GM23248 (cell line): ENCODE data around the gene RPS16. TPM values are rescaled to one million over a fixed set of nuclear protein-coding genes. Genes with fewer than 3 reads are reported as not detected.

Source experiments
- DNase-seq: peaks from one replicate; pipeline ENCODE4 v3.0.0-alpha.2; 2015
- H2AFZ ChIP-seq: fragments of 200-600 bp; sonication (generic); 2 replicates; pipeline ENCODE4 v1.6.1; 2016; ENCODE audit warnings: antibody characterized with exemption
- H3F3A ChIP-seq: fragments of 200-600 bp; sonication (generic); 2 replicates; pipeline ENCODE4 v1.6.1; 2016; ENCODE audit warnings: mild to moderate bottlenecking, antibody characterized with exemption, mixed run types; ENCODE audit not compliant: insufficient read depth
- H3K27ac ChIP-seq: fragments of 200-600 bp; sonication (generic); 2 replicates; pipeline ENCODE4 v1.5.1; 2016; ENCODE audit warnings: mild to moderate bottlenecking
- H3K27me3 ChIP-seq: fragments of 200-600 bp; sonication (generic); replicated peaks from 2 replicates; pipeline ENCODE4 v1.6.1; 2016; ENCODE audit warnings: mild to moderate bottlenecking; ENCODE audit not compliant: insufficient read depth
- H3K36me3 ChIP-seq: fragments of 200-600 bp; sonication (generic); 2 replicates; pipeline ENCODE4 v1.6.1; 2016; ENCODE audit warnings: low read depth, mild to moderate bottlenecking
- H3K4me1 ChIP-seq: fragments of 200-600 bp; sonication (generic); 2 replicates; pipeline ENCODE4 v1.6.1; 2016; ENCODE audit warnings: mild to moderate bottlenecking; ENCODE audit not compliant: insufficient read depth
- H3K4me2 ChIP-seq: fragments of 200-600 bp; sonication (generic); one replicate; pipeline ENCODE4 v1.6.1; 2016; ENCODE audit warnings: mild to moderate bottlenecking; ENCODE audit not compliant: unreplicated experiment
- H3K4me3 ChIP-seq: fragments of 200-600 bp; sonication (generic); 2 replicates; pipeline ENCODE4 v1.5.1; 2016; ENCODE audit warnings: mild to moderate bottlenecking
- H3K79me2 ChIP-seq: fragments of 200-600 bp; sonication (generic); 2 replicates; pipeline ENCODE4 v1.6.1; 2016; ENCODE audit warnings: mild to moderate bottlenecking; ENCODE audit not compliant: insufficient read depth
- H3K9ac ChIP-seq: fragments of 200-600 bp; sonication (generic); 2 replicates; pipeline ENCODE4 v1.6.1; 2016; ENCODE audit warnings: mild to moderate bottlenecking
- H3K9me2 ChIP-seq: fragments of 200-600 bp; sonication (generic); 2 replicates; pipeline ENCODE4 v1.6.1; 2016; ENCODE audit warnings: mixed run types, mild to moderate bottlenecking, moderate library complexity; ENCODE audit not compliant: insufficient read depth
- H3K9me3 ChIP-seq: fragments of 200-600 bp; sonication (generic); one replicate; pipeline ENCODE4 v1.6.1; 2017; ENCODE audit warnings: low read depth
- H4K20me1 ChIP-seq: fragments of 200-600 bp; sonication (generic); 2 replicates; pipeline ENCODE4 v1.6.0; 2016; ENCODE audit not compliant: insufficient read depth
- EZH2 ChIP-seq: fragments of 200-600 bp; sonication (generic); IDR thresholded peaks from 2 replicates; pipeline ENCODE4 v1.6.1; 2018; ENCODE audit warnings: antibody characterized with exemption, mild to moderate bottlenecking; ENCODE audit not compliant: insufficient read depth, poor library complexity, severe bottlenecking
- EZH2phosphoT487 ChIP-seq: fragments of 200-600 bp; sonication (generic); IDR thresholded peaks from 2 replicates; pipeline ENCODE4 v1.6.1; 2018; ENCODE audit warnings: antibody characterized with exemption, moderate library complexity, mild to moderate bottlenecking, low read depth; ENCODE audit not compliant: insufficient read depth
- WGBS, 2 experiments: methylation state at CpG; one replicate each; pipeline ENCODE4 v1.1.6; 2015 to 2017; ENCODE audit warnings: low lambda C conversion rate in 2 of 2, low coverage in 1 of 2; ENCODE audit errors: missing lambda C conversion rate in 2 of 2; 5-methylcytosine and 5-hydroxymethylcytosine counted together
- in situ Hi-C: fragments of 300-500 bp; cut with MboI; formaldehyde crosslinking; loops from 2 replicates; pipeline ENCODE4 v1.15.0; 2020
- polyA plus RNA-seq: library from polyadenylated mRNA; unstranded; fragments of >200 nt; fragmentation: Nextera tagmentation; extraction: Ambion mirVana; gene quantifications from 2 replicates; pipeline ENCODE4 v1.2.1, GENCODE V29; 2016
- total RNA-seq: library from RNA; depleted of rRNA; stranded (reverse); fragments of >200 nt; shearing (Covaris generic); gene quantifications from 2 replicates; pipeline ENCODE4 v1.2.3, GENCODE V29; 2014

The RPS16 gene
- total and polyA plus RNA-seq, 2 experiments from 2014 or later: 136 to 542 TPM

DNA sequence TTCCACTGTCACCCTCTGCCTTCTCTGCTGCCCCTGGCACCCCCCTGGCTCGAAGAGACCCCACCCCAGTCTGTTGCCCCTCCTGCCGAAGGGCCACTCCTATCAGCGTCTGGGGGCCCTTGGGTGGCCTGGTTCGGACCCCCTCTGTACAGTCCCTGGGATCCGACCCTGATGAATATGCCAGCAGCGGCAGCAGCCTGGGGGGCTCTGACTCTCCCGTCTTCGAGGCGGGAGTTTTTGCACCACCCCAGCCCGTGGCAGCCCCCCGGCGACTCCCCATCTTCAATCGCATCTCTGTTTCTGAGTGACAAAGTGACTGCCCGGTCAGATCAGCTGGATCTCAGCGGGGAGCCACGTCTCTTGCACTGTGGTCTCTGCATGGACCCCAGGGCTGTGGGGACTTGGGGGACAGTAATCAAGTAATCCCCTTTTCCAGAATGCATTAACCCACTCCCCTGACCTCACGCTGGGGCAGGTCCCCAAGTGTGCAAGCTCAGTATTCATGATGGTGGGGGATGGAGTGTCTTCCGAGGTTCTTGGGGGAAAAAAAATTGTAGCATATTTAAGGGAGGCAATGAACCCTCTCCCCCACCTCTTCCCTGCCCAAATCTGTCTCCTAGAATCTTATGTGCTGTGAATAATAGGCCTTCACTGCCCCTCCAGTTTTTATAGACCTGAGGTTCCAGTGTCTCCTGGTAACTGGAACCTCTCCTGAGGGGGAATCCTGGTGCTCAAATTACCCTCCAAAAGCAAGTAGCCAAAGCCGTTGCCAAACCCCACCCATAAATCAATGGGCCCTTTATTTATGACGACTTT is 27.1 kb downstream of the RPS16 start:
- H3K4me1 ChIP-seq: peaks cover 28% of the 10 kb centered on the region
- H3K9ac ChIP-seq: peak overlapping the region; percentile 97
- DNase-seq: peak; percentile 68
- H3K9me3 ChIP-seq: no peaks in the 10 kb centered on the region
- H3K79me2 ChIP-seq: peaks cover 31% of the 10 kb centered on the region
- H4K20me1 ChIP-seq: no peaks in the 10 kb centered on the region
- H3K4me3 ChIP-seq: peak overlapping the region; percentile 87
- no peak for TF ChIP-seq EZH2phosphoT487
- TF ChIP-seq EZH2: no peak
- H3K27me3 ChIP-seq: no peaks in the 10 kb centered on the region
- no peak overlapping the region for H2AFZ ChIP-seq
- H3K4me2 ChIP-seq: peak overlapping the region; percentile 94
- peaks cover 11% of the 10 kb centered on the region; the same call in 1 of the 2 replicates for H3K36me3 ChIP-seq
- 1% methylated on average over 13 to 20 of the region's 20 CpGs for WGBS, 2 experiments
- H3F3A ChIP-seq: peaks cover 34% of the 10 kb centered on the region
- H3K27ac ChIP-seq: peak overlapping the region; percentile 96
- in situ Hi-C loops: no loop called here
- H3K9me2 ChIP-seq: no peaks in the 10 kb centered on the region

GRCh38 chr19:39407660-39408391 is 27.9 kb downstream of the RPS16 start:
- peak overlapping the region; percentile 97 for H3K9ac ChIP-seq
- H3K4me3 ChIP-seq: peak overlapping the region; percentile 87
- peaks cover 11% of the 10 kb centered on the region; the same call in 1 of the 2 replicates for H3K36me3 ChIP-seq
- H3K27me3 ChIP-seq: no peaks in the 10 kb centered on the region
- H3F3A ChIP-seq: peaks cover 34% of the 10 kb centered on the region
- in situ Hi-C loops: no loop called here
- TF ChIP-seq EZH2 (no peak), EZH2phosphoT487 (no peak)
- H3K4me2 ChIP-seq: peak overlapping the region; percentile 94
- H3K4me1 ChIP-seq: peaks cover 33% of the 10 kb centered on the region
- H3K27ac ChIP-seq: peak overlapping the region; percentile 96
- no peaks in the 10 kb centered on the region for H3K9me3 ChIP-seq
- H3K9me2 ChIP-seq: no peaks in the 10 kb centered on the region
- H3K79me2 ChIP-seq: peaks cover 24% of the 10 kb centered on the region
- 0 to 1% methylated on average over 33 to 35 of the region's 40 CpGs for WGBS, 2 experiments
- peak; percentile 64 for DNase-seq
- H2AFZ ChIP-seq: no peak overlapping the region
- no peaks in the 10 kb centered on the region for H4K20me1 ChIP-seq

GRCh38 chr19:39407410-39407659 is 28.4 kb downstream of the RPS16 start:
- no peaks in the 10 kb centered on the region for H3K9me2 ChIP-seq
- WGBS, 2 experiments: 0 to 1% methylated on average over 11 to 14 of the region's 14 CpGs
- H4K20me1 ChIP-seq: no peaks in the 10 kb centered on the region
- TF ChIP-seq EZH2 (no peak), EZH2phosphoT487 (no peak)
- no peaks in the 10 kb centered on the region for H3K9me3 ChIP-seq
- peaks cover 34% of the 10 kb centered on the region for H3F3A ChIP-seq
- peak overlapping the region; percentile 97 for H3K9ac ChIP-seq
- no peaks in the 10 kb centered on the region for H3K27me3 ChIP-seq
- peaks cover 11% of the 10 kb centered on the region; the same call in 1 of the 2 replicates for H3K36me3 ChIP-seq
- no peak for DNase-seq
- peaks cover 23% of the 10 kb centered on the region for H3K79me2 ChIP-seq
- no peak overlapping the region for H2AFZ ChIP-seq
- peak overlapping the region; percentile 87 for H3K4me3 ChIP-seq
- in situ Hi-C loops: no loop called here
- peak overlapping the region; percentile 96 for H3K27ac ChIP-seq
- peaks cover 36% of the 10 kb centered on the region for H3K4me1 ChIP-seq
- peak overlapping the region; percentile 94 for H3K4me2 ChIP-seq

GRCh38 chr19:39406656-39407409 is 28.9 kb downstream of the RPS16 start, which contains the start of gene ZFP36:
ZFP36 (plus strand) TSS chr19:39406847; CDS start chr19:39406905, 58 bp downstream.
- Histone ChIP-seq H3K9me3 (no peaks in the 10 kb centered on the region), H3K4me1 (peaks cover 41% of the 10 kb centered on the region), H3K4me2 (peak within 1 kb of the TSS; percentile 94), H3K79me2 (peaks cover 23% of the 10 kb centered on the region), H4K20me1 (no peaks in the 10 kb centered on the region), H3K4me3 (peak within 1 kb of the TSS; percentile 87), H3K36me3 (peaks cover 11% of the 10 kb centered on the region; the same call in 1 of the 2 replicates), H2AFZ (peak within 1 kb of the TSS; percentile 50), H3K9ac (peak within 1 kb of the TSS; percentile 97), H3K27me3 (no peaks in the 10 kb centered on the region), H3F3A (peaks cover 38% of the 10 kb centered on the region), H3K27ac (peak within 1 kb of the TSS; percentile 96), H3K9me2 (no peaks in the 10 kb centered on the region)
- in situ Hi-C loops: no loop called here
- TF ChIP-seq EZH2phosphoT487: no peak
- TF ChIP-seq EZH2: no peak
- DNase-seq: peak; percentile 90
- 1% methylated on average over 37 to 55 of the region's 56 CpGs for WGBS, 2 experiments
